H1 (cell line): Measurements from ENCODE around the gene KLHL29. TPM values are rescaled to one million over a fixed set of nuclear protein-coding genes. Genes with fewer than 3 reads are reported as not detected.

ENCODE experiments used
- BRCA1 ChIP-seq: IDR thresholded peaks from 2 replicates; pipeline ENCODE4 v1.6.1; 2012; ENCODE audit warnings: low read depth, low read length, improper control_type of control experiment
- CHD2 ChIP-seq: IDR thresholded peaks from 2 replicates; pipeline ENCODE4 v1.6.1; 2012; ENCODE audit warnings: low read length, improper control_type of control experiment
- CREB1 ChIP-seq: IDR thresholded peaks from 2 replicates; pipeline ENCODE4 v1.6.1; 2012; ENCODE audit warnings: inconsistent platforms
- GTF2F1 ChIP-seq: IDR thresholded peaks from 2 replicates; pipeline ENCODE4 v1.6.1; 2012; ENCODE audit warnings: low read depth, low read length, improper control_type of control experiment, borderline replicate concordance
- HDAC6 ChIP-seq: IDR thresholded peaks from one replicate; pipeline ENCODE4 v1.7.1; 2012; ENCODE audit warnings: low read depth, mild to moderate bottlenecking, inconsistent platforms, low read length, moderate library complexity
- JUN ChIP-seq: IDR thresholded peaks from 2 replicates; pipeline ENCODE4 v1.6.1; 2011; ENCODE audit warnings: low read depth, mild to moderate bottlenecking, improper control_type of control experiment, low read length
- JUND ChIP-seq: IDR thresholded peaks from 2 replicates; pipeline ENCODE4 v1.6.1; 2011; ENCODE audit warnings: mild to moderate bottlenecking, improper control_type of control experiment, low read length
- NRF1 ChIP-seq: IDR thresholded peaks from 2 replicates; pipeline ENCODE4 v1.6.1; 2011; ENCODE audit warnings: mild to moderate bottlenecking, low read depth, low read length, improper control_type of control experiment
- PHF8 ChIP-seq: fragments of 200-600 bp; sonication (generic); conservative IDR thresholded peaks from 2 replicates; pipeline ENCODE4 v1.7.1; 2012; ENCODE audit warnings: low read depth, mild to moderate bottlenecking, inconsistent platforms, low read length, moderate library complexity
- RAD21 ChIP-seq, 2 experiments: IDR thresholded peaks in 1 of 2; conservative IDR thresholded peaks in 1 of 2; 2 replicates each; pipeline ENCODE4 v1.6.1; 2011; ENCODE audit warnings: low read depth in 2 of 2, low read length in 2 of 2, improper control_type of control experiment in 1 of 2, inconsistent platforms in 1 of 2, mild to moderate bottlenecking in 1 of 2, moderate library complexity in 1 of 2
- RXRA ChIP-seq: IDR thresholded peaks from 2 replicates; pipeline ENCODE4 v1.6.1; 2011; ENCODE audit warnings: low read depth, mild to moderate bottlenecking, low read length, moderate library complexity; ENCODE audit not compliant: insufficient read depth
- SAP30 ChIP-seq: fragments of 300-600 bp; sonication (generic); IDR thresholded peaks from 2 replicates; pipeline ENCODE4 v1.7.1; 2012; ENCODE audit warnings: low read length, moderate library complexity, mild to moderate bottlenecking, inconsistent platforms; ENCODE audit not compliant: insufficient read depth, insufficient replicate concordance
- SIN3A ChIP-seq, 2 experiments: IDR thresholded peaks in 1 of 2; conservative IDR thresholded peaks in 1 of 2; 2 replicates each; pipeline ENCODE4 v1.6.1; 2011 to 2012; ENCODE audit warnings: low read length in 2 of 2, improper control_type of control experiment in 1 of 2, low read depth in 1 of 2, mild to moderate bottlenecking in 1 of 2
- SRF ChIP-seq: IDR thresholded peaks from 2 replicates; pipeline ENCODE4 v1.6.1; 2011; ENCODE audit warnings: mild to moderate bottlenecking, low read depth, low read length, moderate library complexity
- TAF1 ChIP-seq: IDR thresholded peaks from 2 replicates; pipeline ENCODE4 v1.6.1; 2011; ENCODE audit warnings: mild to moderate bottlenecking, low read depth, low read length
- TAF7 ChIP-seq: optimal IDR thresholded peaks from 2 replicates; pipeline ENCODE3; 2011; ENCODE audit warnings: low read depth, mild to moderate bottlenecking, inconsistent platforms, low read length, moderate library complexity, borderline replicate concordance
- polyA plus RNA-seq, 7 experiments: library from polyadenylated mRNA; depleted of rRNA in 3 of 7; stranded (reverse) in 5 of 7; unstranded in 2 of 7; fragments of >200 nt in 5 of 7; fragments of 200-250 nt in 2 of 7; gene quantifications; 1 replicate in 5 of 7; 2 replicates in 1 of 7; 4 replicates in 1 of 7; pipeline versions ENCODE4 v1.2.1 to v1.2.3, GENCODE V29; 2011 to 2013; ENCODE audit warnings: missing spikeins in 2 of 7, mixed read lengths in 2 of 7
- total RNA-seq: library from RNA; stranded (reverse); fragmentation: NEBNext Ultra II Directional; extraction: Animal tissue kit (Norgen Biotek cat#: 25700); gene quantifications from 2 replicates; pipeline ENCODE4 v1.2.1, GENCODE V29; 2021
- TF ChIP-seq, protein P1 (sequence below): IDR thresholded peaks from 2 replicates; pipeline ENCODE4 v1.6.1; 2012; ENCODE audit warnings: inconsistent platforms

KLHL29 gene
- total and polyA plus RNA-seq, 2 of the 8 experiments (the other 6 are each of a cell fraction or from before 2014, with no cell fraction given) = 1.1 to 4.7 TPM

DNA sequence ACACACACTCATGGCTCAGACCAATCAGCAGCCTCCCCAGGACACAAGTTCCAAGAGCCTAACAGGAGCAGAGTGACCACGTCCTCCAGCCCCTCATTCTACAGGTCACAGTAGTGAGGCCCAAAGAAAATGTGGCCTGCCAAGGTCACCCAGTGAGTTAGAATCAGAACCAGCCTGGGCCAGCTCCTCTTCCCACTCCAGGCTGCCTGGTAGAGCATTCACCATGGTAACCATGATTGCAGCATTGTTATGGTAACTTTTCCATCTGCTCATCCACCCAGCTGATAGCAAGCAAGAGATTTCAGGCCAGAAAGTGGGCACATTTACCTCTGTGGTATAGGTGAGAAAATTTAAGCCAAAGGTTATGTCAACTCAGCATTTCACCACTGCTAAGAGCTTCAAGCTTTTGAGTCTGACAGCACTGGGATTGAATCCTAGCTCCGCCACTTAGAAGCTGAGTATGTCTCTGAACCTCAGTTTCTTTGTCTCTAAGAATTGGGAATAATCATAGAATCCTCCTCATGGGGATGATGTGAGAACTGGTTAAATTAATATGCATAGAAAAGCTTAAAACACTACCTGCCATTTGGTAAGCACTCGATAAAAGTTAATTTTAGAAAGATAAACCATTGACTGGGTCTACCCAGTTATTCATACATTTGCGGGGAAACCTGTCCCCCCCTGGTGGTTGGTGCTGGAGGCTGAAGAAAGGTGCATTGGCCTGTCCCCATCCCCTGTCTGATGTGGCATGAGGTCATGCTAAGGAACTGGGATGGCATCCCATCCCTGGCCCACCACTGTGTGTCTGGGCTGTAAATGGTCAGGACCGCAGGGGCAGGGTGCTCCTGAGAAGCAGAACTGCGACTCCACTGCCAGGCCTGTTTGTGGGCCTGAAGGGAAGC lies 181.5 kb downstream of the KLHL29 start (continued):
- TF ChIP-seq BRCA1 (no peak), RAD21 (IDR thresholded peaks at IDR 0.05 in 1 of 2, conservative IDR thresholded peaks at IDR 0.05 in 1 of 2; ENCODE audit: low read depth in 2 of 2, low read length in 2 of 2) (peak; percentile 61 to 71), NRF1 (no peak), JUND (0 out of 2 replicates have a peak, but pooled peaks have one; percentile 4), HDAC6 (no peak), GTF2F1 (no peak), SAP30 (no peak), RXRA (no peak), TAF1 (no peak), SIN3A (conservative IDR thresholded peaks at IDR 0.05 in 1 of 2, IDR thresholded peaks at IDR 0.05 in 1 of 2; ENCODE audit: low read depth in 1 of 2, low read length in 2 of 2) (0 out of 4 replicates have a peak, but pooled peaks of 1 of the 2 experiments have one; percentile 17), CHD2 (no peak), SRF (no peak), PHF8 (no peak), TAF7 (no peak), JUN (peak; percentile 44; the same call in 1 of the 2 replicates), CREB1 (peak; percentile 63)
- TF ChIP-seq, protein P1, sequence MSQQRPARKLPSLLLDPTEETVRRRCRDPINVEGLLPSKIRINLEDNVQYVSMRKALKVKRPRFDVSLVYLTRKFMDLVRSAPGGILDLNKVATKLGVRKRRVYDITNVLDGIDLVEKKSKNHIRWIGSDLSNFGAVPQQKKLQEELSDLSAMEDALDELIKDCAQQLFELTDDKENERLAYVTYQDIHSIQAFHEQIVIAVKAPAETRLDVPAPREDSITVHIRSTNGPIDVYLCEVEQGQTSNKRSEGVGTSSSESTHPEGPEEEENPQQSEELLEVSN = no peak; the same call in 1 of the 2 replicates
